Upper lobe of right lung (tissue), 1 donor: Measurements from ENCODE around the gene LRG1. TPM values are rescaled to one million over a fixed set of nuclear protein-coding genes. Genes with fewer than 3 reads are reported as not detected.

ENCODE experiments used
- ATAC-seq: fragments of 200-7000 bp; cut with Tn5 transposase; one replicate; pipeline ENCODE4 v1.9.1; 2020; ENCODE audit warnings: mild to moderate bottlenecking, moderate library complexity
- DNase-seq: peaks from one replicate; pipeline ENCODE4 v3.0.0-alpha.2; 2020
- H3K27ac ChIP-seq: fragments of 200-600 bp; one replicate; pipeline ENCODE4 v1.8.0; 2022
- H3K27me3 ChIP-seq: fragments of 200-600 bp; one replicate; pipeline ENCODE4 v1.8.0; 2022; ENCODE audit warnings: mild to moderate bottlenecking
- H3K36me3 ChIP-seq: fragments of 200-600 bp; one replicate; pipeline ENCODE4 v1.8.0; 2022
- H3K4me1 ChIP-seq: fragments of 200-600 bp; one replicate; pipeline ENCODE4 v1.8.0; 2022
- H3K4me3 ChIP-seq: fragments of 200-600 bp; one replicate; pipeline ENCODE4 v1.8.0; 2022; ENCODE audit warnings: mild to moderate bottlenecking
- H3K9me3 ChIP-seq: fragments of 200-600 bp; one replicate; pipeline ENCODE4 v1.8.0; 2022
- CTCF ChIP-seq: fragments of 200-600 bp; IDR thresholded peaks from one replicate; pipeline ENCODE4 v1.8.0; 2022; ENCODE audit warnings: antibody characterized with exemption
- intact Hi-C: fragments of 100-400 bp; cut with DNase I; formaldehyde crosslinking; loops from one replicate; pipeline ENCODE4 v1.11.0; 2022
- long read RNA-seq: library from polyadenylated mRNA; unstranded; transcript quantifications from one replicate; pipeline ENCODE4 v2.0.0, GENCODE V29; 2021
- total RNA-seq: library from RNA; stranded (reverse); fragmentation: NEBNext Ultra II Directional; extraction: Animal tissue kit (Norgen Biotek cat#: 25700); gene quantifications from one replicate; pipeline ENCODE4 v1.2.1, GENCODE V29; 2021
- donor health status: DM: no; HTN: yes; CAD: no; lungs with severe emphysema.

Gene LRG1
- total RNA-seq = 15.9 TPM
- long read RNA-seq, transcript LRG1-201 (2 exons, 3,036 nt) = major isoform, 45 of 46 reads
- long read RNA-seq, partial matches to known transcripts = 0 of 46 reads
- long read RNA-seq, other reads (novel, unspliced or antisense) = 1 of 46 reads

- no peak for TF ChIP-seq CTCF
These were observed at the start of gene LRG1 for GRCh38 chr19:4539693-4540581. TSS of gene LRG1 (minus strand) at chr19:4540036. CDS start at chr19:4540013, 23 bp downstream.

GRCh38 chr19:4588291-4588761 is 48.5 kb upstream of the LRG1 start:
- DNase-seq = no peak
- H3K4me3 ChIP-seq = no peak overlapping the region
- H3K27ac ChIP-seq = no peak overlapping the region
- intact Hi-C loops = no loop called here
- H3K36me3 ChIP-seq = no peaks in the 10 kb centered on the region
- peaks cover 12% of the 10 kb centered on the region for H3K4me1 ChIP-seq
- H3K9me3 ChIP-seq = no peaks in the 10 kb centered on the region
- peaks cover 52% of the 10 kb centered on the region for H3K27me3 ChIP-seq
- no peak for ATAC-seq
- no peak for TF ChIP-seq CTCF

More at GRCh38 chr19:4539693-4540581, at the start of gene LRG1:
- no peaks in the 10 kb centered on the region for H3K9me3 ChIP-seq
- peak within 1 kb of the TSS; percentile 40 for H3K4me3 ChIP-seq
- H3K27me3 ChIP-seq = no peaks in the 10 kb centered on the region
- intact Hi-C loops = no loop called here
- peaks cover 18% of the 10 kb centered on the region for H3K4me1 ChIP-seq
- peak within 1 kb of the TSS; percentile 70 for H3K27ac ChIP-seq
- ATAC-seq = peak; percentile 89
- DNase-seq = peak; percentile 90
- no peaks in the 10 kb centered on the region for H3K36me3 ChIP-seq

GRCh38 chr19:4587527-4587926 is 47.7 kb upstream of the LRG1 start:
- peaks cover 12% of the 10 kb centered on the region for H3K4me1 ChIP-seq
- no peak for TF ChIP-seq CTCF
- ATAC-seq (no peak), DNase-seq (no peak)
- intact Hi-C loops = no loop called here
- no peak overlapping the region for H3K4me3 ChIP-seq
- H3K9me3 ChIP-seq = no peaks in the 10 kb centered on the region
- no peaks in the 10 kb centered on the region for H3K36me3 ChIP-seq
- peaks cover 60% of the 10 kb centered on the region for H3K27me3 ChIP-seq
- H3K27ac ChIP-seq = no peak overlapping the region

- intact Hi-C loops = no loop called here
- ATAC-seq = no peak
- Histone ChIP-seq H3K27me3 (peaks cover 67% of the 10 kb centered on the region), H3K4me3 (no peak overlapping the region), H3K4me1 (peaks cover 12% of the 10 kb centered on the region), H3K27ac (no peak overlapping the region), H3K9me3 (no peaks in the 10 kb centered on the region), H3K36me3 (no peaks in the 10 kb centered on the region)
- DNase-seq = no peak
- TF ChIP-seq CTCF = no peak
These were observed 46.9 kb upstream of the LRG1 start for GRCh38 chr19:4586691-4587090.

- DNase-seq (no peak), ATAC-seq (no peak)
- Histone ChIP-seq H3K4me1 (peaks cover 12% of the 10 kb centered on the region), H3K4me3 (no peak overlapping the region), H3K27me3 (peaks cover 68% of the 10 kb centered on the region), H3K27ac (no peak overlapping the region), H3K9me3 (no peaks in the 10 kb centered on the region), H3K36me3 (no peaks in the 10 kb centered on the region)
- TF ChIP-seq CTCF = no peak
- intact Hi-C loops = no loop called here
These were observed 46.4 kb upstream of the LRG1 start for GRCh38 chr19:4586245-4586644.
